GM12878 (cell line): Measurements from ENCODE around the gene SUMF1. TPM values are rescaled to one million over a fixed set of nuclear protein-coding genes. Genes with fewer than 3 reads are reported as not detected.

ENCODE experiments used
- ATAC-seq: fragments of 200-7000 bp; cut with Tn5 transposase; 3 replicates; pipeline ENCODE4 v1.9.1; 2020; ENCODE audit warnings: mild to moderate bottlenecking, moderate library complexity
- BruUV-seq: library from RNA; stranded (reverse); fragments of 400-500 nt; replicated peaks from 2 replicates; lab custom pipeline; 2021; lab: Mats Ljungman, UMichigan
- CTCF ChIA-PET: fragments of 300-600 bp; sonication (Branson Sonifier 250); formaldehyde crosslinking; extraction: SDS; loops from one replicate; lab custom pipeline; 2021; ENCODE audit warnings: inconsistent platforms; lab: Yijun Ruan, JAX
- POLR2A ChIA-PET: fragments of 350-600 bp; formaldehyde crosslinking; extraction: SDS; loops from one replicate; lab custom pipeline; 2021; ENCODE audit warnings: inconsistent platforms; lab: Charles Lee
- RAD21 ChIA-PET: fragments of 300-600 bp; sonication (Branson Sonifier 250); formaldehyde crosslinking; loops from one replicate; lab custom pipeline; 2023; ENCODE audit warnings: antibody characterized with exemption; ENCODE audit not compliant: unreplicated experiment; lab: Charles Lee
- SMC1A ChIA-PET: fragments of 300-600 bp; sonication (Branson Sonifier 250); formaldehyde crosslinking; loops from one replicate; lab custom pipeline; 2023; ENCODE audit not compliant: unreplicated experiment, uncharacterized antibody; lab: Charles Lee
- DNase-seq: peaks from one replicate; pipeline ENCODE4 v3.0.0-alpha.2; 2011; ENCODE audit warnings: low read depth, low spot score
- FAIRE-seq: peaks from 3 replicates; lab custom pipeline; 2011; peaks lifted over from hg19 to GRCh38; lab: Jason Lieb, UNC
- H2AFZ ChIP-seq: 2 replicates; pipeline ENCODE4 v1.6.0; 2011; ENCODE audit warnings: low read depth, low read length, control low read depth; ENCODE audit not compliant: control insufficient read depth
- H3K27ac ChIP-seq: 2 replicates; pipeline ENCODE4 v1.5.1; 2011; ENCODE audit warnings: control low read depth; ENCODE audit not compliant: control insufficient read depth, insufficient read depth
- H3K27me3 ChIP-seq, 2 experiments: replicated peaks in 1 of 2; 2 replicates each; pipeline versions ENCODE4 v1.6.0 to v1.6.1; 2011; ENCODE audit warnings: low read length in 1 of 2; ENCODE audit not compliant: control insufficient read depth in 2 of 2, insufficient read depth in 2 of 2
- H3K36me3 ChIP-seq, 2 experiments: 2 replicates each; pipeline ENCODE4 v1.5.1; 2011; ENCODE audit warnings: low read length in 1 of 2; ENCODE audit not compliant: control insufficient read depth in 2 of 2, insufficient read depth in 2 of 2
- H3K4me1 ChIP-seq: 2 replicates; pipeline ENCODE4 v1.6.1; 2011; ENCODE audit warnings: mild to moderate bottlenecking, low read length, moderate library complexity, mixed read lengths; ENCODE audit not compliant: control insufficient read depth, insufficient read depth
- H3K4me2 ChIP-seq: 2 replicates; pipeline ENCODE4 v1.6.0; 2011; ENCODE audit warnings: control low read depth; ENCODE audit not compliant: control insufficient read depth, insufficient read depth
- H3K4me3 ChIP-seq: fragments of 200-600 bp; sonication (generic); 2 replicates; pipeline ENCODE4 v1.5.1; 2016
- H3K79me2 ChIP-seq: 2 replicates; pipeline ENCODE4 v1.6.0; 2011; ENCODE audit warnings: low read length; ENCODE audit not compliant: control insufficient read depth, insufficient read depth
- H3K9ac ChIP-seq: 2 replicates; pipeline ENCODE4 v1.8.0; 2011; ENCODE audit warnings: low read length, control low read depth, mixed read lengths; ENCODE audit not compliant: control insufficient read depth, insufficient read depth
- H3K9me3 ChIP-seq: replicated peaks from 3 replicates; pipeline ENCODE4 v1.5.1; 2011; ENCODE audit warnings: mild to moderate bottlenecking, low read length; ENCODE audit not compliant: control insufficient read depth, insufficient read depth
- H4K20me1 ChIP-seq: 2 replicates; pipeline ENCODE4 v1.6.0; 2011; ENCODE audit not compliant: control insufficient read depth, insufficient read depth
- ETV6 ChIP-seq, 2 experiments: fragments of 450-650 bp in 1 of 2; IDR thresholded peaks in 1 of 2; conservative IDR thresholded peaks in 1 of 2; 2 replicates each; pipeline ENCODE4 v1.6.1; 2014; ENCODE audit warnings: antibody characterized with exemption in 1 of 2, borderline replicate concordance in 1 of 2, low read depth in 1 of 2, mild to moderate bottlenecking in 1 of 2, moderate library complexity in 1 of 2
- WGBS: methylation state at CpG from one replicate; pipeline ENCODE4 v1.1.6; 2016; ENCODE audit warnings: low lambda C conversion rate; ENCODE audit not compliant: insufficient replicate concordance, insufficient coverage; ENCODE audit errors: missing lambda C conversion rate; 5-methylcytosine and 5-hydroxymethylcytosine counted together
- in situ Hi-C: fragments of 300-500 bp; cut with MboI; formaldehyde crosslinking; loops from 9 replicates; pipeline ENCODE4 v1.14.3; 2018; ENCODE audit warnings: mixed read lengths
- intact Hi-C: fragments of 100-400 bp; cut with micrococcal nuclease; formaldehyde crosslinking; loops from one replicate; pipeline ENCODE4 v1.14.2; 2022; ENCODE audit not compliant: unreplicated experiment
- polyA plus RNA-seq, 11 experiments: library from polyadenylated mRNA; depleted of rRNA in 4 of 11; unstranded in 6 of 11; stranded (reverse) in 5 of 11; fragments of >200 nt; fragmentation: Nextera tagmentation in 4 of 11; fragmentation: Illumina TruSeq in 1 of 11; extraction: Ambion mirVana in 4 of 11; extraction: Trizol in 1 of 11; gene quantifications; 1 replicate in 1 of 11; 2 replicates in 10 of 11; pipeline versions ENCODE4 v1.2.1 to v1.2.3, GENCODE V29; 2011 to 2016; ENCODE audit warnings: inconsistent platforms in 2 of 11, missing spikeins in 2 of 11, low read depth in 1 of 11
- total RNA-seq, 4 experiments: library from RNA; depleted of rRNA in 3 of 4; stranded (reverse); fragments of >200 nt in 3 of 4; fragmentation: Illumina TruSeq in 1 of 4; extraction: Trizol in 1 of 4; gene quantifications; 2 replicates each; pipeline versions ENCODE4 v1.2.1 to v1.2.3, GENCODE V29; 2013 to 2021
- TF ChIP-seq, protein P1 (sequence below), 3 experiments: IDR thresholded peaks in 2 of 3; conservative IDR thresholded peaks in 1 of 3; 2 replicates each; pipeline ENCODE4 v1.5.1; 2011; ENCODE audit warnings: low read depth in 3 of 3, low read length in 3 of 3, mild to moderate bottlenecking in 3 of 3, control low read depth in 2 of 3, moderate library complexity in 2 of 3, inconsistent platforms in 1 of 3, mixed read lengths in 1 of 3; ENCODE audit not compliant: control insufficient read depth in 2 of 3, insufficient read depth in 1 of 3; ENCODE audit errors: extremely low read depth in 1 of 3
- TF ChIP-seq, protein P2 (sequence below): fragments of 450-650 bp; IDR thresholded peaks from 2 replicates; pipeline ENCODE4 v1.6.1; 2017; ENCODE audit warnings: antibody characterized with exemption, mild to moderate bottlenecking, moderate library complexity

SUMF1 gene
- total and polyA plus RNA-seq, 10 of the 15 experiments (the other 5 are each of a cell fraction or from before 2014, with no cell fraction given): 3.2 to 14.3 (median 8.5) TPM

DNA sequence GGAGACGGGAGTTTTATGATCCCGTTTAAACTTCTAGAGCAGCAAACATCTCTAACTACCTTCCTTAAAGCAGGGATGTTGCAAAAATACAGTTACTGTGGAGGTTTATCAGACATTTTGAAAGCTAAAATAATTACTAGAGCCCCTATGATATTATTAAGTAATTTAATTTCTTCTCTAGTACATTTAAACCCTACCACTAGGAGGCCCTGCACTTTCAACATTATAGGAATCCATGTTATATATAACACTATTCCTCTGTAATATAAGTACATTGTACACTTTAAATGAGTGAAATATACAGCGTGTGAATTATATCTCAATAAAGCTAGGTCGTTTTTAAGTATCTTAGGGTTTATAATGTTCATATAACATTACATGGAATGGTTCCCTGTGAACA lies 152.4 kb downstream of the SUMF1 start:
- Histone ChIP-seq H3K4me1 (no peaks in the 10 kb centered on the region), H3K27ac (no peak overlapping the region), H3K79me2 (no peaks in the 10 kb centered on the region), H2AFZ (no peak overlapping the region), H3K9ac (no peak overlapping the region)
- ChIA-PET POLR2A (no interaction called here), SMC1A (interaction anchor here (1.3 to 1.6 kb wide), 2 partner anchors 8 to 319 kb away, joined by 3 to 8 read pairs; no protein-coding TSS in a partner anchor), CTCF (interaction anchor here (0.6 to 3.2 kb wide), 5 partner anchors 8 to 319 kb away, joined by 3 to 12 read pairs (median 3); no protein-coding TSS in a partner anchor), RAD21 (no interaction called here)
- no peak for DNase-seq
- FAIRE-seq: no peak
- peak; percentile 59 for ATAC-seq
- 64% methylated on average over 4 of the region's 4 CpGs for WGBS
- TF ChIP-seq, protein P1, sequence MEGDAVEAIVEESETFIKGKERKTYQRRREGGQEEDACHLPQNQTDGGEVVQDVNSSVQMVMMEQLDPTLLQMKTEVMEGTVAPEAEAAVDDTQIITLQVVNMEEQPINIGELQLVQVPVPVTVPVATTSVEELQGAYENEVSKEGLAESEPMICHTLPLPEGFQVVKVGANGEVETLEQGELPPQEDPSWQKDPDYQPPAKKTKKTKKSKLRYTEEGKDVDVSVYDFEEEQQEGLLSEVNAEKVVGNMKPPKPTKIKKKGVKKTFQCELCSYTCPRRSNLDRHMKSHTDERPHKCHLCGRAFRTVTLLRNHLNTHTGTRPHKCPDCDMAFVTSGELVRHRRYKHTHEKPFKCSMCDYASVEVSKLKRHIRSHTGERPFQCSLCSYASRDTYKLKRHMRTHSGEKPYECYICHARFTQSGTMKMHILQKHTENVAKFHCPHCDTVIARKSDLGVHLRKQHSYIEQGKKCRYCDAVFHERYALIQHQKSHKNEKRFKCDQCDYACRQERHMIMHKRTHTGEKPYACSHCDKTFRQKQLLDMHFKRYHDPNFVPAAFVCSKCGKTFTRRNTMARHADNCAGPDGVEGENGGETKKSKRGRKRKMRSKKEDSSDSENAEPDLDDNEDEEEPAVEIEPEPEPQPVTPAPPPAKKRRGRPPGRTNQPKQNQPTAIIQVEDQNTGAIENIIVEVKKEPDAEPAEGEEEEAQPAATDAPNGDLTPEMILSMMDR (IDR thresholded peaks at IDR 0.05 in 2 of 3, conservative IDR thresholded peaks at IDR 0.05 in 1 of 3; ENCODE audit: control insufficient read depth in 2 of 3, extremely low read depth in 1 of 3, insufficient read depth in 1 of 3, low read depth in 3 of 3, low read length in 3 of 3): peak in 2 of 3 experiments; percentile 13 to 14; a peak in 2 of 6 replicates
- TF ChIP-seq ETV6 (conservative IDR thresholded peaks at IDR 0.05 in 1 of 2, IDR thresholded peaks at IDR 0.05 in 1 of 2; ENCODE audit: borderline replicate concordance in 1 of 2, low read depth in 1 of 2): no peak
- TF ChIP-seq, protein P2, sequence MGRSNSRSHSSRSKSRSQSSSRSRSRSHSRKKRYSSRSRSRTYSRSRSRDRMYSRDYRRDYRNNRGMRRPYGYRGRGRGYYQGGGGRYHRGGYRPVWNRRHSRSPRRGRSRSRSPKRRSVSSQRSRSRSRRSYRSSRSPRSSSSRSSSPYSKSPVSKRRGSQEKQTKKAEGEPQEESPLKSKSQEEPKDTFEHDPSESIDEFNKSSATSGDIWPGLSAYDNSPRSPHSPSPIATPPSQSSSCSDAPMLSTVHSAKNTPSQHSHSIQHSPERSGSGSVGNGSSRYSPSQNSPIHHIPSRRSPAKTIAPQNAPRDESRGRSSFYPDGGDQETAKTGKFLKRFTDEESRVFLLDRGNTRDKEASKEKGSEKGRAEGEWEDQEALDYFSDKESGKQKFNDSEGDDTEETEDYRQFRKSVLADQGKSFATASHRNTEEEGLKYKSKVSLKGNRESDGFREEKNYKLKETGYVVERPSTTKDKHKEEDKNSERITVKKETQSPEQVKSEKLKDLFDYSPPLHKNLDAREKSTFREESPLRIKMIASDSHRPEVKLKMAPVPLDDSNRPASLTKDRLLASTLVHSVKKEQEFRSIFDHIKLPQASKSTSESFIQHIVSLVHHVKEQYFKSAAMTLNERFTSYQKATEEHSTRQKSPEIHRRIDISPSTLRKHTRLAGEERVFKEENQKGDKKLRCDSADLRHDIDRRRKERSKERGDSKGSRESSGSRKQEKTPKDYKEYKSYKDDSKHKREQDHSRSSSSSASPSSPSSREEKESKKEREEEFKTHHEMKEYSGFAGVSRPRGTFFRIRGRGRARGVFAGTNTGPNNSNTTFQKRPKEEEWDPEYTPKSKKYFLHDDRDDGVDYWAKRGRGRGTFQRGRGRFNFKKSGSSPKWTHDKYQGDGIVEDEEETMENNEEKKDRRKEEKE: no peak
- TF ChIP-seq, all 136 proteins: peak for 1
- Histone ChIP-seq H3K36me3 (peaks cover 0 to 3% of the 10 kb centered on the region in 2 experiments; a peak in 1 of 4 replicates), H4K20me1 (no peaks in the 10 kb centered on the region), H3K9me3 (no peaks in the 10 kb centered on the region), H3K4me2 (no peak overlapping the region), H3K27me3 (no peaks in the 10 kb centered on the region), H3K4me3 (no peak overlapping the region)
- intact Hi-C loops: no loop called here
- no TSS peak for BruUV-seq
- in situ Hi-C loops: no loop called here
